IPS DF 6.9 (cell line): ENCODE data around the gene SHMT1.

Experiments
- DNase-seq: peaks from one replicate; pipeline ENCODE4 v3.0.0-alpha.2; 2013; ENCODE audit warnings: low read depth, low spot score
- H3K27ac ChIP-seq: one replicate; pipeline ENCODE4 v1.5.1; 2013; ENCODE audit warnings: low read length, control low read depth
- H3K27me3 ChIP-seq: 2 replicates; pipeline ENCODE4 v1.6.1; 2013; ENCODE audit warnings: mild to moderate bottlenecking, low read length; ENCODE audit not compliant: control insufficient read depth, insufficient read depth
- H3K36me3 ChIP-seq: 2 replicates; pipeline ENCODE4 v1.6.1; 2013; ENCODE audit warnings: low read length; ENCODE audit not compliant: control insufficient read depth, insufficient read depth
- H3K4me1 ChIP-seq: 2 replicates; pipeline ENCODE4 v1.6.1; 2013; ENCODE audit warnings: low read length; ENCODE audit not compliant: control insufficient read depth, insufficient read depth
- H3K4me3 ChIP-seq: 2 replicates; pipeline ENCODE4 v1.5.1; 2013; ENCODE audit warnings: mild to moderate bottlenecking, low read length
- H3K9me3 ChIP-seq: 2 replicates; pipeline ENCODE4 v1.6.1; 2013; ENCODE audit warnings: low read length, inconsistent platforms; ENCODE audit not compliant: control insufficient read depth, insufficient read depth
- WGBS: extraction: QIAGEN DNeasy Blood & Tissue Kit; methylation state at CpG from one replicate; pipeline ENCODE4 v1.1.7; 2013; ENCODE audit warnings: mixed read lengths, missing lambda C conversion rate; ENCODE audit not compliant: insufficient read length, insufficient coverage; 5-methylcytosine and 5-hydroxymethylcytosine counted together

SHMT1 gene

GRCh38 chr17:18291718-18292540 lies 71.4 kb downstream of the SHMT1 start:
- Histone ChIP-seq H3K36me3 (peaks cover 25% of the 10 kb centered on the region), H3K4me1 (no peaks in the 10 kb centered on the region), H3K27ac (no peak overlapping the region), H3K9me3 (no peaks in the 10 kb centered on the region), H3K4me3 (no peak overlapping the region), H3K27me3 (no peaks in the 10 kb centered on the region)
- no CpG with 5 or more reads among the region's 15 CpGs for WGBS
- no peak for DNase-seq

GRCh38 chr17:18285296-18285695 lies 78.1 kb downstream of the SHMT1 start:
- Histone ChIP-seq H3K36me3 (peaks cover 39% of the 10 kb centered on the region), H3K4me3 (no peak overlapping the region), H3K27me3 (no peaks in the 10 kb centered on the region), H3K4me1 (no peaks in the 10 kb centered on the region), H3K27ac (no peak overlapping the region), H3K9me3 (no peaks in the 10 kb centered on the region)
- no peak for DNase-seq
- WGBS, result no CpG with 5 or more reads among the region's 11 CpGs

- Histone ChIP-seq H3K27me3 (no peaks in the 10 kb centered on the region), H3K4me3 (no peak overlapping the region), H3K4me1 (no peaks in the 10 kb centered on the region), H3K9me3 (no peaks in the 10 kb centered on the region), H3K27ac (no peak overlapping the region), H3K36me3 (peaks cover 48% of the 10 kb centered on the region)
- no CpG with 5 or more reads among the region's 6 CpGs for WGBS
- DNase-seq, result no peak
These were observed 81.6 kb downstream of the SHMT1 start for GRCh38 chr17:18281788-18282187.

- H3K4me3 ChIP-seq, result no peak overlapping the region
- H3K27me3 ChIP-seq, result no peaks in the 10 kb centered on the region
- H3K4me1 ChIP-seq, result no peaks in the 10 kb centered on the region
- WGBS, result no CpG with 5 or more reads among the region's 5 CpGs
- DNase-seq, result no peak
- no peaks in the 10 kb centered on the region for H3K9me3 ChIP-seq
- H3K27ac ChIP-seq, result no peak overlapping the region
- peaks cover 48% of the 10 kb centered on the region for H3K36me3 ChIP-seq
These were observed 82.5 kb downstream of the SHMT1 start for GRCh38 chr17:18280766-18281371.

- Histone ChIP-seq H3K27me3 (no peaks in the 10 kb centered on the region), H3K27ac (no peak overlapping the region), H3K9me3 (no peaks in the 10 kb centered on the region), H3K36me3 (peaks cover 48% of the 10 kb centered on the region), H3K4me1 (no peaks in the 10 kb centered on the region), H3K4me3 (no peak overlapping the region)
- DNase-seq, result no peak
- WGBS, result no CpG with 5 or more reads among the region's 4 CpGs
These were observed 83.1 kb downstream of the SHMT1 start for GRCh38 chr17:18280249-18280648.

- H3K27me3 ChIP-seq, result no peaks in the 10 kb centered on the region
- H3K27ac ChIP-seq, result no peak overlapping the region
- H3K4me3 ChIP-seq, result no peak overlapping the region
- H3K9me3 ChIP-seq, result no peaks in the 10 kb centered on the region
- H3K36me3 ChIP-seq, result peaks cover 49% of the 10 kb centered on the region
- DNase-seq, result no peak
- no CpG with 5 or more reads among the region's 3 CpGs for WGBS
- no peaks in the 10 kb centered on the region for H3K4me1 ChIP-seq
These were observed 84.5 kb downstream of the SHMT1 start for GRCh38 chr17:18278867-18279266.
